ENCODE measurements around the gene SAE1.

SAE1 gene

DNA sequence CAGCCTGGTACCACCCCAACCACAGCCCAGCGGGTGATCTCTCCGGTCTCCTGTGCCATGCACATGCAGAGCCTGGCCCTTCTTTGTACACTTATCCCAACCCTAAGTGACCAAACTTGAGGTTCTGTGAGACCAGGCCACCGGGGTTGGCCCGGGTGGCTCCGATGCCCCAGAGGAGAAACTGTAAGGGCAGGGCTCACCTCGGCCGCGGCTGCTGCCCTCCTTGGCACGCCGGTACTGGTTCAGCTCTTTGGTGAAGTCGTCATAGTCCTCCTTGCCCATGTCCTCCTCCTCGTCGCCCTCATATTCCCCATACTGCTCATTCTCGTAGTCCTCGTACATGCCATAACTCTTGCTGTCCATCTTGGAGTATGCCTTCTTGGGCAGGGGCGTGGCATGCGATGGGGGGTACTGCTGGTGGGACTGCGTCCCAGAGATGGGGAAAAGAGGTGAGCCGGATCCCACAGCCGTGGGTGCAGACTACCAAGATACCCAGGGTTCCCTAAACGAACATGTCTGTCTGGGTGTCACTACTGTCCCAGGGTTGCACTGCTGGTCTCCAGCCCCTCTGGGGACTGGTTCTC, 40.8 kb upstream of the SAE1 start:
- POLR2A ChIA-PET: no interaction called here
- CTCF ChIA-PET: no interaction called here
- DNase-seq (ENCODE audit: extremely low spot score): no peak
- no peak for TF ChIP-seq ZNF384 (IDR thresholded peaks at IDR 0.05)
- TF ChIP-seq FOXK2 (IDR thresholded peaks at IDR 0.05): no peak
- TF ChIP-seq BHLHE40 (IDR thresholded peaks at IDR 0.05; ENCODE audit: borderline replicate concordance): no peak
- TF ChIP-seq NFRKB (IDR thresholded peaks at IDR 0.05): no peak

DNA sequence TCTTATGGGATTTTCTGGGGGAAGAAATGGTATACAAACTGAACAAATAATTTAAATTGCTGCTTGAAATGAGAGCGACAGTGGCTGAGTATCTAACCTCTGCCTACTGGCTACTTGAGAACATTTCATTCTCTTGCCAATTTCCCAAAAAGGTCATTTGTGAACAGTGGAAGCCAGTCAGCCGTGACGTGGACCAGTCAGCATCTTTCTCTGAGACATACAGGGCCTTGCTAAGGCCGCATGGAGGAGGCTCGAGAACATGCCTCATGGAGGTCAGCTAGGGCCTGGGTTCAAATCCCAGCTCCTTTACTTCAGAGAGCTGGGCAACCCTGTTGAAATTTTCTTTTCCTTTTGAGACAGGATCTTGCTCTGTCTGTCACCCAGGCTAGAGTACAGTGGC, 37.4 kb upstream of the SAE1 start:
- CTCF ChIA-PET: interaction anchor here (1.1 kb wide), 1 partner anchor 14 kb away, joined by 5 read pairs; no protein-coding TSS in a partner anchor
- no peak for DNase-seq (ENCODE audit: extremely low spot score)
- POLR2A ChIA-PET: interaction anchor here (1.1 to 3.6 kb wide), 2 partner anchors 19 to 20 kb away, joined by 3 to 12 read pairs; partner anchors contain the start of gene ZC3H4
- TF ChIP-seq ELF4 (IDR thresholded peaks at IDR 0.05) (no peak), CTBP1 (IDR thresholded peaks at IDR 0.05; ENCODE audit: borderline replicate concordance) (no peak), ARNT (IDR thresholded peaks at IDR 0.05) (no peak), LEF1 (IDR thresholded peaks at IDR 0.05; ENCODE audit: borderline replicate concordance) (no peak), HDGF (IDR thresholded peaks at IDR 0.05; ENCODE audit: borderline replicate concordance) (no peak), ZNF384 (IDR thresholded peaks at IDR 0.05) (no peak), FOXK2 (IDR thresholded peaks at IDR 0.05) (no peak), SP1 (IDR thresholded peaks at IDR 0.05) (no peak), SUZ12 (IDR thresholded peaks at IDR 0.05) (no peak), L3MBTL2 (conservative IDR thresholded peaks at IDR 0.05) (no peak), FOXM1 (IDR thresholded peaks at IDR 0.05; ENCODE audit: borderline replicate concordance) (no peak), NFRKB (IDR thresholded peaks at IDR 0.05) (no peak), BHLHE40 (IDR thresholded peaks at IDR 0.05; ENCODE audit: borderline replicate concordance) (no peak), TARDBP (IDR thresholded peaks at IDR 0.05) (no peak), FOXA1 (IDR thresholded peaks at IDR 0.05) (no peak)
- TF ChIP-seq, protein P1, sequence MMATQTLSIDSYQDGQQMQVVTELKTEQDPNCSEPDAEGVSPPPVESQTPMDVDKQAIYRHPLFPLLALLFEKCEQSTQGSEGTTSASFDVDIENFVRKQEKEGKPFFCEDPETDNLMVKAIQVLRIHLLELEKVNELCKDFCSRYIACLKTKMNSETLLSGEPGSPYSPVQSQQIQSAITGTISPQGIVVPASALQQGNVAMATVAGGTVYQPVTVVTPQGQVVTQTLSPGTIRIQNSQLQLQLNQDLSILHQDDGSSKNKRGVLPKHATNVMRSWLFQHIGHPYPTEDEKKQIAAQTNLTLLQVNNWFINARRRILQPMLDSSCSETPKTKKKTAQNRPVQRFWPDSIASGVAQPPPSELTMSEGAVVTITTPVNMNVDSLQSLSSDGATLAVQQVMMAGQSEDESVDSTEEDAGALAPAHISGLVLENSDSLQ (IDR thresholded peaks at IDR 0.05): no peak

DNA sequence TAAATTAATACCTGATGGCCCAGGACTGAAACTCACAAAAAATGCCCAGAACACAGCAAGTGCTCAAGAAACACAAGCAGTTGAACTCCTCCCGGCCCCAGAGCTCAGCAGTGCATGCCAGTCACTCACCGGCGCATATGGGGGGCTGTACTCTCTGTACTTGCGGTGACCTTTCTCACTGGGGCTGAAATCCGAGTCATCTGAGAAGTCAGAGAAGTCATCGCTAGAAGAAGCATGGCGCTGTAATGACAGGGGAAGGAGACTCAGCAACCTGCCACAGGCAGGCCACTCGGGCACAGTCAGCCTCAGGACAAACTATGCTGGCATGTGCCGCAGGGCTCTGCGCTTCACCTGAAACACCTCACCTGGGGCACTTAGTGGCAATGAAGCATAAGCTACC, 36.8 kb upstream of the SAE1 start:
- no peak for DNase-seq (ENCODE audit: extremely low spot score)
- POLR2A ChIA-PET: interaction anchor here (1.1 to 3.6 kb wide), 2 partner anchors 18 to 20 kb away, joined by 3 to 12 read pairs; partner anchors contain the start of gene ZC3H4
- TF ChIP-seq L3MBTL2 (conservative IDR thresholded peaks at IDR 0.05) (no peak), SUZ12 (IDR thresholded peaks at IDR 0.05) (no peak), CTBP1 (IDR thresholded peaks at IDR 0.05; ENCODE audit: borderline replicate concordance) (no peak), HDGF (IDR thresholded peaks at IDR 0.05; ENCODE audit: borderline replicate concordance) (no peak)
- CTCF ChIA-PET: interaction anchor here (1.1 kb wide), 1 partner anchor 15 kb away, joined by 5 read pairs; no protein-coding TSS in a partner anchor

DNA sequence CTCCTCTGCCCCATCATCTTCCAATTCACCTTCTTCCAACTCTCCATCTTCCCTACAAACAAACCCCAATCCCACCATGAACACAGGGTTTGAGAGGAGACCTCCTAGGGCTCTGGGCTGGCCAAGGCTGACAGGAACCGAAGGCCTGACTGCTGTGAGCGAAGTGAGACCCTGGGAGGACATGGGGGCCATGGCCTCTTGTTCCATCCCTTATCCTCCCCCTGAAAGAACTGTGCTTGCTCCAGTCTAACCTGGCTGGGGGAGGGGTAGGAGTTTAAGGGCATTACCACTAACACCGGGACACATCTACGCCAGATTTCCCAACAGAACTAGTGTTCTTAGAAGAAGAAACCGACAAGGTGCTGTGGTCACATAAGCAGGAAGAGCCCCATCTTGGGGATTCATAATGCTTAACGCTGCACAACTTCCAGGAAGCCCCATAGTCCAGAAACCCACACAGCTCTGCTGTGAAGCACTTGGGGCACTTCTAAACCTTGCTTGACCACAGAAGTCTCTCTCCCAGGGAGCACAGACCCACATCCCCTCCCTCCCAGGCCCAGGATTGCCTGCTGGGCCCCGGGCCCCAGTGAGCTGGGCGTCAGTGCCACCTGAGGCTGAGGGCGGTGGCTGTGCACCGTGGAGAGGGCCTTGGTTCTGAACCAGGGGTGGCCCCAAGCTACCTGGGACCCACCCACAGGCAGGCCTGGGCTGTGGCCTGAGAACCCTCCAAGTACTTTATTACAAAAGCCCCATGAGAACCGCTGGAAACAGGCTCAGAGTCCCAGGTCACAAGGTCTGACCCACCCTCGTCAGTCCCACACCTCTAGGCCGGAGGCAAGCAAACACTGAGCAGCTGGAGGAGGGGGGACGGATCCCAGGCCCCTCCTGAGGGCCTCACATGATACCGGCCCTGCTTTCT, 35.8 kb upstream of the SAE1 start:
- ChIA-PET POLR2A (interaction anchor here (3.6 kb wide), 1 partner anchor 19 kb away, joined by 12 read pairs; the partner anchor contains the start of gene ZC3H4), CTCF (no interaction called here)
- no peak for TF ChIP-seq SP1 (IDR thresholded peaks at IDR 0.05)
- no peak for DNase-seq (ENCODE audit: extremely low spot score)

DNA sequence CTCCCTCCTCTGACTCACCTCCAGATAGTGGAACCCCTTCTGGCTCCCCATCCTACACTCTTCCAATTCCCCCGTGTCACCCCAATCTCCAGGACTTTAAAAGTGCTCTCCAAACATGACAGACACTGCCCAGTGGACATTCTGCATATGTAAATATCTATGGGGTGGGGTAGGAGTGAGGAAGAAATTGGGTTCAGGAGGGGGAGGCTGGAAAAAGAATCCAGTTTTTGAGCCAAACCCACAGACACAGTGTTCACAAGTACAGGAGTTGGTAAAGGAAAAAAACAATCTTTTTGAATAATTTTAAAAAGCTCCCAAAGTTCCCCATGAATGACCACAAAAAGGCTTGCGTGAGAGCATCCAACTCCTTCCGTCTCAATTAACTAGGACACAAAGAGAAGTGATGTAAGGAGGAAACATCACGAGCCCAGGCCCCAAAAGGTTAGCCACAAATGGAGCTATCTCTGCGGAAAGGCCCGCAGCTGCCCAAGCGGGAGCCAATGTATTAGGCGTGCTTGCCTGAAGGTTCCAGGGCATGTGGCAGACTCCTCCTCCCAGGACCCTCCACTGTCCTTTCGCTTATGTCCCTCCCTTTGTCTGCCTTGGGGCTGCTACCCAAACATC, 35.0 kb upstream of the SAE1 start:
- no peak for TF ChIP-seq LEF1 (IDR thresholded peaks at IDR 0.05; ENCODE audit: borderline replicate concordance)
- no peak for TF ChIP-seq NFRKB (IDR thresholded peaks at IDR 0.05)
- no peak for TF ChIP-seq FOXA1 (IDR thresholded peaks at IDR 0.05)
- DNase-seq (ENCODE audit: extremely low spot score): no peak
- ChIA-PET CTCF (no interaction called here), POLR2A (interaction anchor here (1.4 to 4.9 kb wide), 2 partner anchors 18 to 36 kb away, joined by 3 to 28 read pairs; partner anchors contain the start of gene ZC3H4)

DNA sequence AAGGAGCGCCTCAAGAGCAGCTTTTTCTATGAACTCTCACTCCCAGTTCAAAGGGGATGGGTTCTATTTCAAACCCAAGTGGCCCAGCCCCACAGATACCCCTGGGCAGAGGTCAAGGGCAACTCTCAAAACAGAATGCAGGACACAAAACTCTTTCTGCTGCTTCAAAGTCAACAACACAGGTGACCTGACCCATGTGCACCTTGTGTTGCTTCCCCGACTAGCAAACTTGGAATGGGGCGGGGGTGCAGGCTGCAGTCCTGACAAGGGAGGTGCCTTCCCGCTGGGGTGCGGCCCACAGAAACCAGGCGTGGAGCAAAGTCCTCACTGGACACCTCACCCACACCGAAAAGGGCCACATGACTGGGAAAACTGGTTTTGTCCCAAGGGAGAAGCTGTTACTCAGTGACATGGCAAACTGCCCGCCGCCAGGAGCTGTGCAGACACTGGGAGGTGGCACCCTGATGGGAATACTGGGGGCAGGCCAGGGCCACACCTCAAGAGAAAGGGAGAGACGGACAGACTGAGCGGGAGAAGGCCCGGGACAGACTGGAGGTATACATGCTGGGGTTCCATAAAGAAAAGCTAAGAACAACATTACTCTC, 34.4 kb upstream of the SAE1 start:
- POLR2A ChIA-PET: interaction anchor here (1.0 to 4.9 kb wide), 3 partner anchors 10 to 35 kb away, joined by 3 to 28 read pairs (median 3); partner anchors contain the start of gene ZC3H4
- TF ChIP-seq FOXK2 (IDR thresholded peaks at IDR 0.05) (no peak), FOXA1 (IDR thresholded peaks at IDR 0.05) (no peak), NFRKB (IDR thresholded peaks at IDR 0.05) (no peak), L3MBTL2 (conservative IDR thresholded peaks at IDR 0.05) (no peak), CTBP1 (IDR thresholded peaks at IDR 0.05; ENCODE audit: borderline replicate concordance) (no peak), SUZ12 (IDR thresholded peaks at IDR 0.05) (no peak), FOXM1 (IDR thresholded peaks at IDR 0.05; ENCODE audit: borderline replicate concordance) (no peak), HDGF (IDR thresholded peaks at IDR 0.05; ENCODE audit: borderline replicate concordance) (no peak), LEF1 (IDR thresholded peaks at IDR 0.05; ENCODE audit: borderline replicate concordance) (no peak)
- TF ChIP-seq, protein P1 (IDR thresholded peaks at IDR 0.05): no peak
- DNase-seq (ENCODE audit: extremely low spot score): no peak
- CTCF ChIA-PET: no interaction called here
